Stimulated activated CD8-positive, alpha-beta memory T cell treated with anti-CD3 and anti-CD28 coated beads, Interleukin-12 subunit alpha, Interleukin-12 subunit beta, amount 100 ng/mL, for 4 hours (primary cell): ENCODE measurements around the gene SLCO3A1.
"Not testable (repeated sequence)": the region's sequence is repeated elsewhere in the genome, so short reads cannot be mapped to it uniquely, and the experiment has no call there.

Experiments used
- DNase-seq: peaks from one replicate; pipeline ENCODE4 v3.0.0-alpha.2; 2020; ENCODE audit warnings: low read depth

Gene SLCO3A1

DNA sequence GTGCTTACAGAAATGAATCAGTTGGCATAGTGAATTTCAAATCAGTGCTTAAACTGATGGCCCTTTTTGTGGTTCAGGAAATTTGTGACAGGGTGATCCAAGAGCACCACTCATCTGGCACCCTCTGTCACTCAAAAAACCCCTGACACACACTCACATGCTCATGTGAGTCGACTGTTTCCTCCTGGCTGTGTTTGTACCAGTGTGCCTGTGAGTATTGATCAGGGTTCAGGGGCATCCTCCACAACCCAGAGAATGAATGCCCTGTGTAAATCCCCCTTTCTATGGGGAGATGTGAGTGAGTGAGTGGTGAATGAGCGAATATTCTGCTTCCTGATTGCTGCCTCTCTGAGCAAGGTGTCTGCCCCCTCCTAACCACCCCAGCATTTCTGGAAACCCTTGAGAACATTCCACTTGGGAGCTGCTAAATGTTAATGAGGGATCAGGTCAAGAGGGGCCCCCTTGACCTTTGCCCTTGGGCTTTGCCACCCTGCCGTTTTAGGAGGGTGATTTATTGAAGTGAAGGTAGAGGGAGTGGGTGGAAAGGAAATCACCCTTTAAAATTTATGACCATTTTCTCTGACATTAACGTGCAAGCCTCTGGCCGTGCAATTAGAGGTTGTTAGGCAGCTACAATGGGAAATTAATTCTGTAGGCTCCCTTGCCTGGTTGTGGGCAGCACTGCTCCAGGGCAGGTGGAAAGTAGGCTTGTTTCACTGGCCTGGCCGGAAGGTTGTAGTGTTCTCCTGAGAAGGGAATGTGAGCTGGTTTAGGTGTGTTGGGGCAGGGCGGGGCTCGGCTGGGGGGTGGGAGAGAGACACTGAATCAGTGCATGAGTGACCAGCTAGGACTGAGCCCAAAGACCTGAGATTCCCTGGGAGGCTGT is 87.2 kb downstream of the SLCO3A1 start:
- DNase-seq, result no peak

DNA sequence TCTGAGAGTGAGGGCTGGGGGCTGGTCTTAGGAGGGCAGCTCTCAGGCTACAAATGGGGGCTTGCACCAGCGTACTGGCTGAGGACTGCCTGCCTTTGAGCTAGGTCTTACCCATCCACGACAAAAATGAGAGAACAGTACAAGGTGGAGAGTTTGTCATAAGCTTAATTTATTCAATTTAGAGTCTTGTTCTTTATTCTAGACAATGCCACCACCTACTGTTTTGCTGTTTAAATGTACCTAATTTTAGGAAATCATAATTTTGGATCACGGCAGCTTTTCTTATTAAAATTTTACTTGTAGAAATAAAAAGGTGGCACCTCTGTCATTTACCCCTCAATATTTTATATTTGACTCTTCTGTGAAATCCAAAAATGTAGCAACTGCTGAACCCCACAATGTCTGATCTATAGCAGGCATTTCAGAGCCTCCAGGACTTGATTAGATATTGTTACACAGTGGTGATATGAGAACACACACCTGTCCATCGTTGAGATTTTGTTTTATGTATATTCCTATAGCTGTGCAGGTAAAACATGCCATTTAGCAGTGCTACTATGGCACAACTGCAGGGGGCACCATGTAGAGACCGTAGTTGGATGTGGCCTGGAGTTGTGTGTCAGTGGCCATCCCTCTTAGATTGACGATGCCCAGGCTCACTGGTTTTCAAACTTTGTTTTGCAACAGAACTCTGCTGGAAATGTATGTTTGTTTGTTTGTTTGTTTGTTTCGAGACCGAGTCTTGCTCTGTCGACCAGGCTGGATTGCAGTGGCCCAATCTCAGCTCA is 88.6 kb downstream of the SLCO3A1 start:
- DNase-seq, result no peak

DNA sequence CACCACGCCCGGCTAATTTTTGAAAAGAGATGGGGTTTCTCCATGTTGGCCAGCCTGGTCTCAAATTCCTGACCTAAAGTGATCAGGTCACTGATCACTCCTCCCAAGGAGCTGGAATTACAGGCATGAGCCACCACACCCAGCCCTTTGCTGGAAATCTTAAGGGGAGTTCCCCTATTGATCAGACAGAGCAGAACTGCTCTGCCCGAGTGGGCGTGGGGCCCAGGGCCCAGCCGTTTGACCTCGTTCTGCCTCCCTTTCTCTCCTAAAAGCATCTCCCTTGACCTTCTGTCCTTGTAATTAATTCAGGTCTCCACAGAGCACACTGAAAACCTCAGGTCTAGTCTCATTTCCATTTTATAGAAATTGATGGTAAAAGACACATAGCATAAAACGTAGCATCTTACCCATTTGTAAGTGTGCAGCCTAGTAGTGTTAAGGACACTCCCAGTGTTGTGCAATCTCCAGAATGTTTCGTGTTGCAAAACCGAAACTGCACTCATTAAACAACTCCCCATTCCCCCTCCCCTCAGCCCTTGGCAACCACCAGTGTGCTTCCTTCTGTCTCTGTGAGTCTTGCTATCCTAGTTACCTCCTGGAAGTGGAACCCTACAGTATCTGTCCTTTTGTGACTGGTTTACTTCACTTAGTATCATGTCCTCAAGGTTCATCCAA is 89.3 kb downstream of the SLCO3A1 start:
- no peak for DNase-seq

DNA sequence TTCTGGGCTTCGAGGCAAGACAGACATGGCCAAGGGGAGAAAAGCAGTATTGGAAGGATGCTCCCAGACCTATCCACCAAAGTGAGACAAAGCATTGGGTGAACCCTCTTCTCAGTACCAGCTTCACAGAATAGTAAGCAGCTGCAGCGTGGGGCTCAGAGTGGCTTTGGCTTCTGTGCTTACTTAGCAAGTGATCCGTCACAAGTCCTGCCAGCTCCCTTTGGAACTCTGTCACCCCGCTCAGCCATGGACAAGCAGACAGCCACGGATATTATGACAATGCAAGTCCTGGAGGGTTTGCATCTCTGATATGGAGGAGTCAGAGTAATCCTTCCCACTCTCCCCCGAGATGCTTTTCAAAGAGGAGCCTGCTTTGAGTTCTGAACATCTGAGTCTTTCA is 90.8 kb downstream of the SLCO3A1 start:
- no peak for DNase-seq

DNA sequence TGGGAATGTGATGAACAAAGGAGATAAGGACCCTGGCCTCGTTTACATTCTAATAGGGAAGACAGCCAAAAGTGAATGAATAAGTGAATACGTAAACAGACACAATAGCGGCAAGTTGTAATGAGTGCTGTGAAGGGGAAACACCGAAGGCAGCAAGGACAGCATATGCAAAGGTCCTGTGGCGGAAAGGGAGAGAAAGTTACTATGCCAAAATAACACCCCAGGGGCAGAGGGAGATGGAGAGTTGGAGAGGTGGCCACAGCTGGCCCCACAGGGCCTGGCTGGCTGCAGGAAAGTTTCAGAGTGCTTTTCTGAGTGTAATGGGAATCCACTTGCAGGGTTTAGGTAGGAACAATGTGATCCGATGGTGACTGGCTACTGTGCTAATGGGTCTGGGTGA is 91.9 kb downstream of the SLCO3A1 start:
- DNase-seq, result no peak

DNA sequence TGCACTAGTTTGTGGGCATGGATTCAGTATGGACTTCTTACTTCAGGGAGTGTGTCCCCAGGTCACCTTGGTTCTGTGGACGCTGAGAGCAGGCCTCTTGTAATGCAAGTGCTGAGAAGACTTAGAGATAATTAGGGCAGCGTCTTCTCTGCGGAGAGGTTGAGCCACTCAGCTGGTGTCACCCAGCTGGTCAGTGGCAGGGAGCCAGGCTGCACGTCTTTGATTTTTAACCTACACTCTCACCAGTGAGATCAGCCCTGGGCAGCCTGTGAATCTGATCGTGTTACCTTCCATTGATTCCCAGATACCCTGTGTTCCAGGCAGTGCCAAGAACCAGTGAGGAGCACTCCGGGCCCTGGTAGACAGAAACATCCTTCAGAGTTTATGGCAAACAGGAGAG is 92.6 kb downstream of the SLCO3A1 start:
- DNase-seq, result no peak

DNA sequence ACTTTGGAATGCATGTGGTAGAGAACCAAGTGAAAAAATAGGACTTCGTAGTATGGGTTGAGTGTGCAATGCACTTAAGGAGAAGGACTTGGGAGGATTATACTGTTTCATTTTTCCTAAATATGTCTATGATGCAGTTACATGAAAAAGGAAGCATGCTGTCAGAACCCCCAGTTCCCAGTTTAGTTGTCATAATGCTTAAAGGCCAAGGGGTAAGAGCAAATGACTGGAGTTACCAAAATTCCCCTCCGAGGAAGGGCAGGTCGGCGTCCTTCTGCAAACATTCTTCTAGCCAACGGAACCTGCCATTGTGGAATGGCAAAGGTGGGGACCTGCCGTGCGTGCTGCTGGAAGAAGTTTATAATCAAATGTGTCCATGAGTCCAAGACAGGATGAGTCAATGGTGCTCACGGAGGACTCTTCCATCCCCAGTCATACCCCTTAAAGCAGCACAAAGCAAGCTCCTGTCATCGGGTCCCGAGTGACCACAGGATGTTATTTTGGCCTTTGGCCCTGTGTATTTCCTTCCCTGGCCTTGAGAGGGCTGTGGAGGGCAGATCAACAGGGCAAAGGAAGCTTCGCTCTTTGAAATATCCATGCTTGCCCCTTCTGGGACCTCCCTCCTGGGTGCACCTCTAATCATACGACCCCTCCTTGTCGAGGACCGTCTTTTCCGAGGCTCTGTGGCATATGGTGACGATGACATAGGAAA is 93.2 kb downstream of the SLCO3A1 start:
- DNase-seq, result no peak

DNA sequence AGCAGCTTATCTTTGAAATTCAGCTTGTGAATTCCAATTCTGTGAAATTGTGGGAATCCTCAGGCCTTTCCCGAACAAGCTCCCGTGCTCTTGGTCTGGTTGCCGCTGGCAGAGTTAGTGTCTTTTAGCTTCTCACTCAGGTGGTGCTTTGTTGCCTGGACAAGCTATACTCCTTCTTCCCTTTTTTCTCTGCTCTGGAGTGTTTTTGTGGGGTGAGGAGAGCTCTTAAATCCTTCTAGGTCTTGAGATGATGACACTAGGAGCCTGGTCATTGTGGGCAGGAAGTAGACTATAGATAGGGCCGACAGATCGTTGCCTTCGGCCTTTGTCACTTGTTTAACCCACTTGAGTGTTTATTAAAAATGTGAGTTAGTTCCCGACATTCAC is 93.8 kb downstream of the SLCO3A1 start:
- no peak for DNase-seq

DNA sequence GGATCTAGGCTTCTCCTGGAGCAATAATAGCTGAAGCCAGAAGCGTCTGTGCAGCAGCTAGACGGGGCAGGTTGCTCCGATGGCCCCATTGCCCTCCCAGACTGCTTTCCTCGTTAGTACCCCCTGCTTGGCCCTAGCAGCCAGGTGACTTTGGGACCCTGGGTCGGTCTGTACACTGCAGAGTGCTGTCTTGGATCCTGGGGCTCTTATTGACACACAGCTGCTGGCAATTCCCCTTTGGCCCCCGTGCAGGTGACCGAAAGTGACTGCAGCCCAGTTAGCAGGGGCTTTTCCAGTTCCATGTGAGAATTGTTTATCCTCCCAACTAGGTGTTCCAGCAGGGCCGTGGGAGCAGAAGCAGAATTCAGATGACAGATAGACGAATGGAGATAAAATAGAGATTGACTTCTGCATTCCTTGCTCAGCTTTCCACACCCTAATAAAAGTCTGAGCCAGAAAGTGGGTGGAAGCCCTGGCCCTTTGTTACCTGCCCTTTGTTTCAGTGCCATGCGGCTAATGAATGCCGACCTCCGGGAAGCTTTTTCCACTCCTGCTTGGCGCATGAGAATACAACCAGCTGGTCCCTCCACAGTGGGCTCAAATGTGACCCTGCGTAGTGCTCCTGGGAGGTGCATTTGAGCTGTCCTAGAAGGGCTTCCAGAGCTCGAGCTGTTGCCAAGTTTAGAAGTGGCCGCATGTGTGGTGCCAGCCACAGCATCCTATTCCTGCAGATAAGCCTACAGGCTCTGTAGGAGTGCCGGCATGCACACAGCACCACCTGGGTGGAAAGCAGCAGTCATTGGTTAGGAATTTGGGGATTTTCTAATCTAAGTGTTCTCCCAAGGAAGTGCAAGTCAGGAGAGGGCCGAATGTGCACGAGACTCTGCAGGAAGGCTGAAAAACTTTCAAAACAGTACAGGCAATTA is 94.4 kb downstream of the SLCO3A1 start:
- no peak for DNase-seq

DNA sequence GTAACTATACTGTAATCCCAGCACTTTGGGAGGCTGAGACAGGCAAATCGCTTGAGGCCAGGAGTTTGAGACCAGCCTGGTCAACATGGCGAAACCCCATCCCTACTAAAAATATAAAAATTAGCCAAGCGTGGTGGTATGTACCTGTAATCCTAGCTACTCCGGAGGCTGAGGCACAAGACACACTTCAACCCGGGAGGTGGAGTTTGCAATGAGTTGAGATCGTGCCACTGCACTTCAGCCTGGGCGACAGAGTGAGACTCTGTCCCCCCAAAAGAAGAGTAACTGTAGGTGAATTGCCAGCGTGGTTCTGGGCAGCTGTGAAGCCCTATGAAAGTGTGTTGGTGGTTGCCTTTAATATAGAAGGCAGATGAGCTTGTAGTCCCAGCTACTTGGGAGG is 95.9 kb downstream of the SLCO3A1 start:
- DNase-seq, result no peak

DNA sequence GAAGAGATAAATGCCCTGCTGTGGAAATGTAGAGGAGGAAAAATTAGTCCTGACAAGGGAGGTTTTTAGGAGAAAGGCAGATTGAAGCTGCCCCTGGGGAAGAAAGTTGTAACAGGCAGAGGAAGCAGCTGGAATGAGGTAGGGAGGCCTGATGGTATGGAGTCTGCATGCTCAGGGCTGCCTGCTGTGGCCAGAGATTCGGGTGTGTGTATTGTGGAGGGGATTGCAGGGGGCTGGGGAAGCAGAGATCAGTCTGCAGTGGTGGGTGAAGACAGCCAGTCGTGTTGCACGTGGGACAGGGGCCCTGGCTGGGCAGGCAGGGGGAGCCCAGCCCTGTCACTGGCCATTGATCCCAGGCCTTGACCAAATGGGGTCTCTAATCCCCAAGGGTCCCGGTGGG is 96.5 kb downstream of the SLCO3A1 start:
- no peak for DNase-seq

DNA sequence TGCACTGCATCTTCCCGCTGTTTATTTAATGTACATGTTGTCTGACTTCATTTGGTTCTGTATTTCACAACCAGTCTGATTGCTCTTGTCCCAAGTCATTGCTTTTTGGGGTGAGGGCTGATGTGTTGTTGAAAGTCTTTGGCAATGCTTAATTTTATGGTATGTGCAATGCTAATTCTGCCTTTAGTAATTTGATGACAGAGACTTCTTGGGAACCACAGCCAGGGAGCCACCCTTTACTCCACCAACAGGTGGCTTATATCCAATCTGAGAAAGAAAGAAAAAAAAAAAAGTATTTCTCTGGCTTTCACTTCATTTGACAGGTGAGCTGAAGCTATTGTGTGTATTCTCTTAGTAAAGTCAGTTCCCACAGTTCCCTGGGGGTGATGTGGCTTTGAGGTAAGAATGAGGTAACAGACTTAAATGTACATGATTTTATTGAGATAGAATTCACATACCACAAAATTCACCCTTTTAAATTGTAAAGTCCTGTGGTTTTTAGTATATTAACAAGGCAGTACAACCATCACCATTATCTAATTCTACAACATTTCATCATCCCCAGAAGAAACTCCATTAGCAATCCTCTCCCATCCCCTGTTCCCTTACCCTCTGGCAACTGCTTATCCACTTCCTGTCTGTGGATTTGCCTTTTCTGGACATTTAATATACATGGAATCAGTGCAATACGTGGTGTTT is 97.3 kb downstream of the SLCO3A1 start:
- no peak for DNase-seq

DNA sequence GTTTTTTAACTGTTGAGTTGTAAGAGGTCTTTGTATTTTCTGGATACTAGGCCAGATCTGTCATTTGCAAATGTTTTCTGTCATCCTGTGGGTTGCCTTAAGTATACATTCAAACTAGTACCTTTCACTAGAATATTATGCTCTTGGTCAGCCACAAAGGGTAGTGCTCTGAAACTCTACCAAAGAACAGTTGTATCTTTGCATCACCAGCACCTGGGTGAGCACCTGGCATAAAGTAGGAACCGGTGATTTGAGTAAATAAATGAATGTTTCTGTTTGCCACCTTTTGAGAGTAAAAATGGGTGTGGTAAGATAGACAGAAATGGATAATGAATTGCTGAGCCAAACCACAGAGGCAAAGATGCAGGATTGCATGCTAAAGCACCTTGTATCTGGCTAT is 98.7 kb downstream of the SLCO3A1 start:
- DNase-seq, result no peak

DNA sequence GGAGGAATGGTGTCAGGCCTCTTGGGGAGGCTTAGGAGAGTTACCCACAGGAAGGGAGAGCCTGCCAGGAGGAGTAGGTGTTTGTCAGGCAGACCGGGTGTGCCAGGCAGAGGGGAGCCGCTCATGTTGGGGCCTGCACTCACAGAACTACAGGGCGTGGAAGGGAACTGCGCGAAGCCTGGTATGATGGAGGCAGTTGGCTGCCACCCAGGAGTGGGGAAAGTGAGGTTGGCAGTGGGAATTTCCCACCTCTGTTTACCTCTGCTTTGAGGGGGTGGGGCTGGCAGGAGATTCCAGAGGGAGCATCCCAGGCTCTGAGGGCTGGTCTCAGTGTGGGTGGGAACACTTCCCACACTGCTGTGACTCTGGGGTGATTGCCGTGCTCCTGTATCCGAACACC is 99.9 kb downstream of the SLCO3A1 start:
- no peak for DNase-seq

DNA sequence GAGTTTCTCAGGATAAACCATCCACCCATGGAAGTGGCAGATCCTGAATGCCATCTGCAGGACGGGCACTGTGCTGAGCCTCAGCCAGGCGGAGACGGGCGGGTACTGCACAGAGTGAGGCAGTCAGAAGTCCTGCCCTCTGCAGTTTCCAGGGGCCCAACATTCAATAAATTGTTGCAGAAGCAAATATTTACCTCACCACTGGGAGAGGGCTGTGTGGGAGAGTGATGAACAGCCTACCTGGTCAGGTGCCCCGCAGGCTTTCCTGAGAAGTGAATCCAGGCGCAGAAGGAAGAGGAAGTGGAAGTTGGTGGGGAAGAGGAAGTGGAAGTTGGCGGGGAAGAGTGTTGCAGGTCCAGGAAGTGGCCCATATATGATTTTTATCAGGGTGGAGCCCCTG is 100.8 kb downstream of the SLCO3A1 start:
- no peak for DNase-seq

DNA sequence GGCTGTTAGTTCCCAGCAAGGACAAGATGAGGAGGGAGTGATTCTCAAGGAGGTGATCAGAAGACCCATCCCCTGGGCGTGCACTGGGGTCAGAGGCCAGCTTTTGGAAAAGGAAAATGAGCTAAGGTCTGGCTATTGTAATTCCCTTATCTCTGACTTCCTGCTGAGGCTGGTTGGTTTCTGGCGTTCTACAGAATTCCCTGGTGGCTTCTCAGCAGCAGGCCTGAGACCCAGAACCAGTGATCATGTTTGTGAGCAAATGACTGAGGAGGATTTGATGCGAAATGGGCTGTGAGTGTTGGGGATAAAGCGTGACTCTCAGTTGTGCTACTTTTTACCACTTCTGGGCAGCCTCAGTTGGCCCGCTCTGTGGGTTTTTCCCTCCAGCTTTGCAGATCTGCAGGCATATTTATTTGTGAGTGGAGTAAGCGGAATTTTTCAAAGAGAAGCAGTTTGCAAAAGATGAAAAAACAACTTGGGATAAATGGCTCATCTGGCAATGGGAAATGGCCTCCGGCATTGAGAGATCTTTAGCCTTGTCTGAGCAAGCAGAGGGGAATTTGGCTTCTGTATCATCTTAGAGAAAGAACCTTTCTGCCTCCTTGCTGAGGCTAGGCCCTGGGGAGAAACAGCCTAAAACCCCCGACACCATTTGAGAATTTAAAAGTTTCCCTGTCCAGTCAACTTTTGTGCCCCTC is 102.7 kb downstream of the SLCO3A1 start:
- no peak for DNase-seq

DNA sequence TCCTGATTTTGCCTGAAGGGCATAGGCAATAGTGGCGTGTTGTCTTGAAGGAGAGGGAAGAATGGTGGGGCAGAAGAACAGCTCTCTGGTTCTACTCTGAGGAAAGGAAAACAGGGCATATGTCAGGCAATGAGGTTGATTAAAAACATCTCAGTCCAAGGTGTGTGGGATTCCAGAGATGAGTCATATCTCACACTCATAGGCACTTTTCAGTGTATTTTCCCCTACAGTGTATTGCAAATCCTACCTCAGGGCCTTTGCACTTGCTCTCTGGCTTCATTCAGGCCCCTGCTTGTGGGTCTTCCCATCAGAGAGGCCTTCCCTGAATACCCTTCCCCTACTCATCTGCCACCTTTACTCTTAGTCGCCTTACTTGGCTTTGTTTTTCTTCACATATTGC is 107.8 kb downstream of the SLCO3A1 start:
- DNase-seq, result no peak

DNA sequence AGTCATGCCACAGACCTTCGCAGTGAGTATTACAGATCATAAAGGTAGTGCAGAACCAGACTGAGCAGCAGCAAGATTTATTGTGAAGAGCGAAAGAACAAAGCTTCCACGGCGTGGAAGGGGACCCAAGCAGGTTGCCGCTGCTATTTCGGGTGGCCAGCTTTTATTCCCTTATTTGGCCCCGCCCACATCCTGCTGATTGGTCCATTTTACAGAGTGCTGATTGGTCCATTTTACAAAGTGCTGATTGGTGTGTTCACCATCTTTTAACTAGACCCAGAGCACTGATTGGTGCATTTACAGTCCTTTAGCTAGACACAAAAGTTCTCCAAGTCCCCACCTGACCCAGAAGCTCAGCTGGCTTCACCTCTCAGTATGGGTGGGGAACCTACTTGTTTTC is 110.2 kb downstream of the SLCO3A1 start:
- not testable (repeated sequence) for DNase-seq

DNA sequence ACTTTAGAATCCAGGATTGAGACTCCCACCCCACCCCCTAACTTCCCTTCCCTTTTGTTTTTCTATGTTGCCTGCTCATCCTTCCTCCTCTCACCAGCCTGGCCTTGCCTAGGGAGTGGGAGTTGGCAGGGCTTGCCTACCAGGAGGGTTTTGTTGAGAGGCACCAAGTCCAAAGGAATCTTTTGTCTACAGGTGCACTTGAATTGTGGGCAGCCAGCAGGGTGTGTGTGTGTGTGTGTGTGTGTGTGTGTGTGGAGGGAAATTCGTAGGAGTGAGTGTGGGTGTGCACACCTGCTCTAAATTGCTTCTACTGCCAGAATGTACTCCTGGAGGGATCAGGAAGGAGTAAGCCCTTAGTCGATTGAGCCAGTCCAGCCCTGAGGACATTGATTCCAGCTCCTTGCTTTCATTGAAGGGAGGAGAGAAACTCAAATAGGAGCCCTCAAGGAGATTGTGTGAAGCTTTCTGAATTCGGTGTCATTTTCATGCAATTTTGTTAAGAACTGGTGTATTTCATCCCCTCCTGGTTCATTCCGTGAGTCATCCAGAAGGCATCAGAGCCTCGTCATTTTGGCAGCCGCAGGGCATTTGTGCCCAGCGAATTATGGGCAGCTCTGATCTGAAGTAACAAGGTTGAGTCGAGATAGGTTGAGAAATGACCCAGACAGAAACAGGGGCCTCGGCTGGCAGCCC is 112.1 kb downstream of the SLCO3A1 start:
- no peak for DNase-seq
